ENCODE data around the gene MAPK7.
A peak's percentile ranks its signal among the peaks of the same experiment; 100 is the strongest.

MAPK7 gene

DNA sequence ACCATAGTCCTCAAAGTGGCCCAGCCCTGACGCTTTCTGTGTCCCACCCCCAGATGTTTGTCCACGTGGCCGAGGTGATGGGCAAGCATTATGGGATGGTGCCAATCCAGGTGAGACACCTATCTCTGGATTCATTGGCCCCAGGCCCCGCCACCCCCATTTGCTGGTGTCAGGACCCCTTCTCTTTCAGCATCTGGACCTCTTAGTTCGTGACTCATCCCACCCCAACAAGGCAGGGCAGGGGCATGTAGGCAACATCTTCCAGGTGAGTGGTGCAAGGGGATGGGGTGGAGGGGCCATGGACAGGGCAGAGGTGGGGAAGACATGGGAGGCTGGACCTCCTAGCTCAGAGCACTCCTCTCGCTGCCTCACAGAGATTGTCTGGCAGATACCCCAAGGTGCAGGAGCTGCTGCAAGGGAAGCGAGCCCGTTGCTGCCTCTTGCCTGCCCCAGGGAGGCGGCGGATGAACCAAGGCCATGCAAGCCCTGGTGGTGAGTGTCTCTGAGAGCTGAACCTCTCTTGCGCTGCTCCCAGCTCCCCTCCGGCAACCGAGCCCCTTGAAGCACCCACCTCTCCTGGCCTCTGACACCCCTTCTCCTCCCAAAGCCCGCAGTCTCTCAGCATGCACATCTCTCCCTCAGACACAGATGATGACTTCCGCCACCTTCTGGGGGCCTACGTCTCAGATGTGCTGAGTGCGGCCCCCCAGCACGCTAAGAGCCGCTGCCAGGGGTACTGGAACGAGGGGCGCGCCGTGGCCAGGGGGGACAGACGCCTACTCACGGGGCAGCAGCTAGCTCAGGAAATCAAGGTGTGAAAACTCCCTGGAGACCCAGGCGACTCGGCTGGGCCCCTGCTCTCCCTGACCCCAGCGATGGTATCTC is 36.3 kb downstream of the MAPK7 start:
- Mint-ChIP-seq H3K27me3 (peaks cover 27 to 32% of the 10 kb centered on the region in 2 donors), H3K4me1 (no peaks in the 10 kb centered on the region), H3K27ac (no peak overlapping the region), H3K36me3 (no peaks in the 10 kb centered on the region), H3K9me3 (no peaks in the 10 kb centered on the region), H3K4me3 (no peak overlapping the region)
- no peak for ATAC-seq (replicated peaks)
- DNase-seq = no peak

GRCh38 chr17:19415311-19415710 is 37.0 kb downstream of the MAPK7 start:
- Mint-ChIP-seq H3K4me3 (no peak overlapping the region), H3K9me3 (no peaks in the 10 kb centered on the region), H3K27ac (no peak overlapping the region), H3K27me3 (peaks cover 24 to 28% of the 10 kb centered on the region in 2 donors), H3K36me3 (no peaks in the 10 kb centered on the region), H3K4me1 (no peaks in the 10 kb centered on the region)
- ATAC-seq (replicated peaks) = no peak
- no peak for DNase-seq

- no peak overlapping the region for H3K4me3 Mint-ChIP-seq
- H3K9me3 Mint-ChIP-seq = no peaks in the 10 kb centered on the region
- peak overlapping the region; percentile 21 for H3K27ac Mint-ChIP-seq
- DNase-seq (no peak), ATAC-seq (replicated peaks) (no peak)
- H3K4me1 Mint-ChIP-seq = no peaks in the 10 kb centered on the region
- H3K36me3 Mint-ChIP-seq = no peaks in the 10 kb centered on the region
- H3K27me3 Mint-ChIP-seq = peaks cover 22 to 25% of the 10 kb centered on the region in 2 donors
Measured at GRCh38 chr17:19415806-19416775, 37.8 kb downstream of the MAPK7 start.

DNA sequence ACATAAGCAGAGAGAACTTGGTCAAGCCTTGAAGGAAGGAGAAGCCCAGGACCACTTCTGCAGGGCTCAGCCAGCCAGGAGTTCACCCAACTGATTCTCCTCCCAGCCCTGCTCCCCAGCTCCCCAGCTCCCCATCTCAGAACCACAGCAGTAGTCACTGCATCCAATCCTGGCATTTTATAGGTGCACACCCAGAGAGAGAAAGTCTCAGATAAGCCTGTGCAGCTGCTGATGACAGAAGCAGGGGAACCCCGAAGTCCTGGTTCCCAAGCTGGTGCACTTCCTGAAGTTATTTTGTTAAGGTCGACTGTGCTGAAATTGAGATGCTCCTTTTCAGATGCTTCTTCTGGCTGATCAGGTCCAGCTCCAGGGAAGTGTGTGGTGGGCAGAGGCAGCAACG is 39.3 kb downstream of the MAPK7 start:
- no peak overlapping the region for H3K27ac Mint-ChIP-seq
- ATAC-seq (replicated peaks) = no peak
- DNase-seq = no peak
- no peaks in the 10 kb centered on the region for H3K9me3 Mint-ChIP-seq
- no peaks in the 10 kb centered on the region for H3K4me1 Mint-ChIP-seq
- no peak overlapping the region for H3K4me3 Mint-ChIP-seq
- H3K36me3 Mint-ChIP-seq = no peaks in the 10 kb centered on the region
- peaks cover 12 to 21% of the 10 kb centered on the region in 2 donors for H3K27me3 Mint-ChIP-seq

DNA sequence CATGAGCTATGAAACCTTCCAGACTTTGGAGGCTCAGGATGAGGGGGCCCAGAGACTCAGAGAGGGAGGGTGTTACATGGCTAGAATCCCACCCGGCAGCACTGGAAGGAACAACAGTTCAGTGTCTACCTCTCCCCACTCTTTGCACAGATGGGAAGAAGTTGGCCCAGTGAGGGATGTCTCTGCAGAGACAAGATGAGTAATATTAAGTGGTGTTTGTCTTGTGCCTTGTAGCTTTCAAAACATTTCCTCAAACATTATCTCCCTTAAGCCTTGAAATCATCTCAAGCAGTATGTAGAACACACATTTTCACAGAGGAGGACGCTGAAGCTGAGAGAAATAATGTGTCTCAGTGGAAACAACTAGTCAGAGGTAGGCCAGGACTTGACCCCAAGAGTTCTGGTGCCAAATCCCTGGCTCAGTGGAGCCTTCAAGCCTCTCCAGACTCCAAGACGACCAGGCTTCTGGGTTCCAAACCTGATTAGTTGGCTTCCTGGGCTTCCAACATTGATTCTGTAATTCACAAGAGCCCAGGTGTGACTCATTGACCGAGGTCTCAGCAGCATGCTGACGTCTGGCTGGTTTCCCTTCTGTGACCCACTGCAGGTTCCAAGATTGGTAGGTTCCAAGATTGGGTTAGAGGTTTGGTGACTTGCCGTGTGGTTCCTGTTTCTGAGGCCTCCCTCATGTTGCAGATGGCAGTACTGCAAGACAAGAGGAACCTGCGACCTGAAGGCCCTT is 40.1 kb downstream of the MAPK7 start:
- DNase-seq (no peak), ATAC-seq (replicated peaks) (peak; percentile 69 to 88)
- Mint-ChIP-seq H3K4me1 (no peaks in the 10 kb centered on the region), H3K27me3 (peaks cover 6 to 16% of the 10 kb centered on the region in 2 donors), H3K9me3 (no peaks in the 10 kb centered on the region), H3K4me3 (no peak overlapping the region), H3K27ac (no peak overlapping the region), H3K36me3 (no peaks in the 10 kb centered on the region)

GRCh38 chr17:19421219-19421618 is 42.9 kb downstream of the MAPK7 start:
- ATAC-seq (replicated peaks) (no peak), DNase-seq (no peak)
- H3K27ac Mint-ChIP-seq = no peak overlapping the region
- no peaks in the 10 kb centered on the region for H3K9me3 Mint-ChIP-seq
- H3K36me3 Mint-ChIP-seq = no peaks in the 10 kb centered on the region
- no peaks in the 10 kb centered on the region for H3K4me1 Mint-ChIP-seq
- H3K4me3 Mint-ChIP-seq = no peak overlapping the region
- H3K27me3 Mint-ChIP-seq = peaks cover 5 to 10% of the 10 kb centered on the region in 2 donors

- Mint-ChIP-seq H3K9me3 (no peaks in the 10 kb centered on the region), H3K27me3 (peaks cover 5 to 10% of the 10 kb centered on the region in 2 donors), H3K4me1 (no peaks in the 10 kb centered on the region), H3K36me3 (no peaks in the 10 kb centered on the region), H3K27ac (no peak overlapping the region), H3K4me3 (no peak overlapping the region)
- no peak for DNase-seq
- no peak for ATAC-seq (replicated peaks)
Measured at GRCh38 chr17:19421926-19422325, 43.6 kb downstream of the MAPK7 start.

- no peak overlapping the region for H3K4me3 Mint-ChIP-seq
- H3K27me3 Mint-ChIP-seq = peaks cover 10 to 14% of the 10 kb centered on the region in 2 donors
- no peaks in the 10 kb centered on the region for H3K4me1 Mint-ChIP-seq
- H3K36me3 Mint-ChIP-seq = no peaks in the 10 kb centered on the region
- no peak overlapping the region for H3K27ac Mint-ChIP-seq
- ATAC-seq (replicated peaks) (no peak), DNase-seq (no peak)
- H3K9me3 Mint-ChIP-seq = no peaks in the 10 kb centered on the region
Measured at GRCh38 chr17:19424934-19425868, 46.9 kb downstream of the MAPK7 start.

- no peak for ATAC-seq (replicated peaks)
- Mint-ChIP-seq H3K4me3 (no peak overlapping the region), H3K36me3 (no peaks in the 10 kb centered on the region), H3K4me1 (no peaks in the 10 kb centered on the region), H3K27me3 (peaks cover 5 to 20% of the 10 kb centered on the region in 2 donors), H3K9me3 (no peaks in the 10 kb centered on the region), H3K27ac (no peak overlapping the region)
- no peak for DNase-seq
Measured at GRCh38 chr17:19426631-19427030, 48.3 kb downstream of the MAPK7 start.

DNA sequence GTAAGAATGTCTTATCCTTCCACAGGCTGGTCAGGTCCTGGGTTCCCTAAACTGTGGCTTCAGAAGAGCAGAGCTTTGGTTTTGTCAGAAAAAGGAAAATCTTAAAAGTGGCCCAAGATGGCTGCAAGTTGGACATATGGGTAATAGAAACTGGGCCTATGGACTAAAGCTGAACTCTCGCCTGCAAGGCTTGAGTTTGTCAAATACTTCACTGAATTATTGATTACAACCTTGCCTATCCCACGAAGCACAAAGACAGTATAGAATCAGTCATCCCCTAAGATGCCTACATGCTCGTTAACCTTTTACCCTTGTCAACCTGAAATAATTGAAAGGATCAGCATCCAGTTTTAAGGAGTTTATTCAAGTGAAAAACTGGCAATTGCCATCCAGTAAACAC is 53.4 kb downstream of the MAPK7 start:
- Mint-ChIP-seq H3K27ac (no peak overlapping the region), H3K27me3 (peaks cover 5 to 15% of the 10 kb centered on the region in 2 donors), H3K9me3 (no peaks in the 10 kb centered on the region), H3K4me3 (no peak overlapping the region), H3K36me3 (no peaks in the 10 kb centered on the region), H3K4me1 (no peaks in the 10 kb centered on the region)
- ATAC-seq (replicated peaks) = no peak
- no peak for DNase-seq
